GM21825 (cell line): ENCODE data around the gene CD79B.
"Not testable (repeated sequence)": the region's sequence is repeated elsewhere in the genome, so short reads cannot be mapped to it uniquely, and the experiment has no call there.

Experiments used
- ATAC-seq: cut with Tn5 transposase; IDR thresholded peaks from one replicate; pipeline ENCODE4 v1.9.1; 2021; ENCODE audit warnings: mild to moderate bottlenecking, moderate library complexity; ENCODE audit not compliant: unreplicated experiment

The CD79B gene

DNA sequence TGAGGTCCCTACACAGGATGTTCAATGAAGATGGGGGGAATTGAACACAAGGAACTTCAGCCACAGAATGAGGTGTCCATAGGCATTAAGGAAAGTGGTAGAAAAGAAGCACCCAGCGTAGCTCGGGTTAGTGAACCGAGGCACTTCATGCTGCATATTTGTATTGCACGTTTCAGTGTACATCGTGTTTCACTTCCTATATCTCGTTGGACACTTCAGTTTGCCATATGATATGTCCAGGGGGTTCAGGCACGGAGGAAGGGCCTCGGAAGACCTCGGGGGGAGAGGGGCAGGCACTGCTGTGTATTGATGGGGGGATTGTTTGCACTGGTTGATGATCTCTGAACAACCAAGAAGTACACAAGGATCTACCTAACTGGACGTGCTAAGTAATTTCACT, 16.4 kb downstream of the CD79B start:
- not testable (repeated sequence) for ATAC-seq

DNA sequence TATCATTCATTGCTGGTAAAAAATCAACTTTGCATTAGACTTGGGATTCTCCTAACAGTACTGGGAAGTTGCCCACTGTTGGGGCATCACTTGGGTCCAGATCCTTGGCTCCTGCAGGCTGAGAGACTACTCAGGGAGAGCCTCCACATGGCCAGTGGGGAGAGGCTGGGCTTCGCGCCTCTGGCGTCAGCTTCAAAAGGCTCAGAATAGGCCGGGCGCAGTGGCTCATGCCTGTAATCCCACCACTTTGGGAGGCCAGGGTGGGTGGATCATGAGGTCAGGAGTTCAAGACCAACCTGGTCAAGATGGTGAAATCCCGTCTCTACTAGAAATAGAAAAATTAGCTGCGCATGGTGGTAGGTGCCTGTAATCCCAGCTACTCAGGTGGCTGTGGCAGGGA, 17.7 kb downstream of the CD79B start:
- ATAC-seq, result no peak

DNA sequence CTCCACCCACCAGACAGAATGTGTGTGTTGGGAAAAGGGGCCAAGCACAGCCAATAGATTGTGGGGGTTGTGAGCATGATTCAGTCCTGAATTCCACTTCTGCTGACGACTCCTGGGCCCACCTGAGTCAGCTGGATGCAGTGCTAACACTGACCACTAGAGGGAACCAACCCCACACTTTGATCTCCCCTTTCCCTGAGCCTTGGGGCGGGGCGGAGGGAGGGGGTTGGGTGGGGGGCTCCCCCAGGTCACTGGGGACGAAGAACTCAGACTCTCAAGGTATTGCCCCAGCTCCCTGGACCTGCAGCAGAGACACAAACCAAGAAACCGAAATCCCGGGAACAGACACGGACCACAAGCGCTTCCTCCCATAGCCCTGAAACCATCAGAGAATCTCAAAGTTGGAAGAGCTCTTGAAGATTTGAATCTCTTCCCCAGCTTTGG, 20.5 kb downstream of the CD79B start:
- ATAC-seq, result no peak

DNA sequence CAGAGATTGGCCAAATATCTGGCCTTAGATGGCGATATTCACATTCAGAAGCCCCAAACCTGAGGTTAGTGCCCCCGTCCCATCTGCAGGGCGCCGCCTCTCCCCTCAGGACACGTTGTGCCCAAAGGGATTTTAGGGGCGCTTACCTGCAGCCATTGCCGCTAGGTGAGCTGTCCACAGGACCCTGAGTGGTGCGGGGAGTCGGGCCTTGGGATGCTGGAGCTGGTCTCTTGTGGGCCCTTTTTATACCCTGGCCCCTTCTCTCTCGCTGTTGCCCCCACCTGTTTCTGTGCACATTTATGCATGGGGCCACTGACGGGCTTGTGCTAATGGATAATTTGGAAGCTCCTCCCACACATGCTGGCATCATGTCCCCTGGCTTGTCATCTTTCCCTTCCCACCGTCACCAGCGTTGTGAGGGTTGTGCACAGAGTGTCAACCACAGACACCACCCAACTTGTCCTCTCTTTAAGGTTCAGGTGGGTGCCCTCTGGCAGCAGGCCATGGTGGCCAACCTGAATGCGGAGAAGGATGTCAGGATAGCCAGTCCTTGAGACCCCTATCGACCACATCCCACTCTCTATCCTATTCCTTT, 21.0 kb downstream of the CD79B start, which contains the start of gene CSHL1:
TSS of gene CSHL1 (minus strand) at position 218 of the 595 bp plus-strand sequence. CDS start at position 156, 62 bp downstream.
- ATAC-seq, result no peak

DNA sequence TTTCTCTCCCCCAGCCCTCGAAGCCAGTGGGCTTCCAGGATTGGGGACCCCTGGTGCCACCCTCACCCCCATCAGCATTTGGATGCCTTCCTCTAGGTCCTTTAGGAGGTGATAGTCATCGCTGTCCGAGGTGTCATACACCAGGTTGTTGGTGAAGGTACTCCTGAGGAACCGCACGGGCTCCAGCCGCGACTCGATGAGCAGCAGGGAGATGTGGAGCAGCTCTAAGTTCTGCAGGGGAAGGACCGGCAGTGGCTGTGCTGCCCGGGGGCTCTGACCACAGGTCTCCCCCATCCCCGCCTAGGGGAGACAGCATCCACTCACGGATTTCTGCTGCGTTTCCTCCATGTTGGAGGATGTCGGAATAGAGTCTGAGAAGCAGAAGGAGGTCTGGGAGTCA, 22.0 kb downstream of the CD79B start:
- no peak for ATAC-seq

DNA sequence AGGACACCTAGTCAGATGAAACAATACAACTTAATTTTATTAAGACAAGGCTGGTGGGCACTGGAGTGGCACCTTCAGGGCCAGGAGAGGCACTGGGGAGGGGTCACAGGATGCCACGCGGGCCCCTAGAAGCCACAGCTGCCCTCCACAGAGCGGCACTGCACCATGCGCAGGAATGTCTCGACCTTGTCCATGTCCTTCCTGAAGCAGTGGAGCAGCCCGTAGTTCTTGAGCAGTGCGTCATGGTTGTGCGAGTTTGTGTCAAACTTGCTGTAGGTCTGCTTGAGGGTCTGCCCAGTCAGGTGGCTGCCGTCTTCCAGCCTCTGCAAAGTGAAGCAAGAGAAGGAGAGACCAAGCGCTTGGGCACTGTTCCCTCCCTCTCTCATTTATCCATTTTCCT, 22.5 kb downstream of the CD79B start:
- not testable (repeated sequence) for ATAC-seq

DNA sequence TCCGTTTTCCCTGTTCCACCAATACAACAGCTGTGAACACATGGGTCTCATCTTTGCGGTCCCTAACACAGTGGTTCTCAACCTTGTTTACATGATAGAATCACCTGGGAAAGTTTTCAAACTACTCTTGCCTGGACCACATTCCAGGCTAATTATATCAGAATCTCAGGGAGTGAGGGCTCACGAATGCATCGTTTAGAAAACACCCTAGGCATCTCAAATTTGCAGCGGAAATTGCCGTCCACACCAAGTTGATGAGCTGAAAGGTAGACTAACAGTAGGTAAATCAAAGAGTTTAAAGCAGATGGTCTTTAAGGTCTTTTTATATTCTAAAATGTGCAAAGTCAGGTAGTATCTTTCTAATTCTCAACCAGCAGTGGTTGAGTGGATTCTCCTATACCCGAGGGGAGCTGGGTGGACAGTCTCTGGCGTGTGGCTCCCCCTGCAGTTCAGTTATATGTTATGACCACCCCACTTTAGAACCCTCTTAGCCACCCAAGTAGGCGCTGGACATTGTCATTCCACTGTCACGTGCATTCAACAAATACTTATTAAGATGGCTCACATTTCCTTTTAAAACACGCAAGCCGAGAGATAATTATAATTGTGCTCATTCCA, 24.9 kb downstream of the CD79B start:
- not testable (repeated sequence) for ATAC-seq

DNA sequence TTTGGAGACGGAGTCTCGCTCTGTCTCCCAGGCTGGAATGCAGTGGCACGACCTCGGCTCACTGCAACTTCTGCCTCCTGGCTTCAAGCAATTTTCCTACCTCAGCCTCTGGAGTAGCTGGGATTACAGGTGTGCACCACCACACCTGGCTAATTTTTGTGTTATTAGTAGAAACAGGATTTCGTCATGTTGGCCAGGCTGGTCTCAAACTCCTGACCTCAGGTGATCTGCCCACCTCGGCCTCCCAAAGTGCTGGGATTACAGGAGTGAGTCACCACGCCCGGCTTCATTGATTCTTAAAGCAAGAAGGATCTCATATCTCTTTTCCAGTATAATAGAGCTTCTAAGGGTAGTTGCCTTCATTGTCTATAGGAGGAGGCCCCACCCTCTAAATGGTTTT, 27.3 kb downstream of the CD79B start:
- ATAC-seq, result not testable (repeated sequence)

DNA sequence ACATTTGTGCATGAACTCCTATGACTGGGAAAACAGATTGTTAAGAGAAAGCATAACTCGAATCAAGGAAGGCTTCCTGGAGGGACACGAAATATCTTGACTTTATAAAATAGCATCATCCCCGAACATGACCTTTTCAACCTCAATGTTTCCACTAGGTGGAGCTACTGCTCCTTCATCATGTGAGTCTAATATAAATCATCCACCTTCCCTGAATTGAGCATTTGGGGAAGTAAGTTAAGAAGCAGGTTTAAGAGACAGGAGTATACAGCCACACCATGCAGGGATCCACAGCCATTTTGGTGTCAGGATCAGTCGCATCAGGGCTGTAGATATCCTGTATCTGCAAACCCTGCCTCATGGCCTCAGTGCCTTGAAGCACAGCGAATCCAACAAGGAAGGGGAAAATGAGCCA, 28.3 kb downstream of the CD79B start:
- not testable (repeated sequence) for ATAC-seq

DNA sequence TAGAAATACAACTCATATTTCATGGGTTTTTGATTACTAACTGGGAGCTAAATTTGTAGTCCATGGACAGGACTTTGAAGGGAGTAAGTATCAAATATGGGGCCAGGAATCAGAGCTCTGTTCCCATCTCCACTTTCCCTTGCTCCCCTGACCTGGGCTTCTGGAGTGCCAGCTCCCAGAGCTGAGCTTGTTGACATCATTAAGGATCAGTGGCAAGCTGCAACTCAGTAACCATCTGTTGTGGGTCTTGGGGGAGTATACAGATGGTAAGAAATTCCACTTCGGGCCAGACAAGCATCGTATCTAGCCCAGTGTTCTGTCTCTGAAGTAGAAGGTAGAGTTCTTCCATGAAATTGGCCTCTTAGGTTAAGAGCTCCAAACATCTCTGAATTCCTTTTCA, 30.2 kb downstream of the CD79B start:
- not testable (repeated sequence) for ATAC-seq

DNA sequence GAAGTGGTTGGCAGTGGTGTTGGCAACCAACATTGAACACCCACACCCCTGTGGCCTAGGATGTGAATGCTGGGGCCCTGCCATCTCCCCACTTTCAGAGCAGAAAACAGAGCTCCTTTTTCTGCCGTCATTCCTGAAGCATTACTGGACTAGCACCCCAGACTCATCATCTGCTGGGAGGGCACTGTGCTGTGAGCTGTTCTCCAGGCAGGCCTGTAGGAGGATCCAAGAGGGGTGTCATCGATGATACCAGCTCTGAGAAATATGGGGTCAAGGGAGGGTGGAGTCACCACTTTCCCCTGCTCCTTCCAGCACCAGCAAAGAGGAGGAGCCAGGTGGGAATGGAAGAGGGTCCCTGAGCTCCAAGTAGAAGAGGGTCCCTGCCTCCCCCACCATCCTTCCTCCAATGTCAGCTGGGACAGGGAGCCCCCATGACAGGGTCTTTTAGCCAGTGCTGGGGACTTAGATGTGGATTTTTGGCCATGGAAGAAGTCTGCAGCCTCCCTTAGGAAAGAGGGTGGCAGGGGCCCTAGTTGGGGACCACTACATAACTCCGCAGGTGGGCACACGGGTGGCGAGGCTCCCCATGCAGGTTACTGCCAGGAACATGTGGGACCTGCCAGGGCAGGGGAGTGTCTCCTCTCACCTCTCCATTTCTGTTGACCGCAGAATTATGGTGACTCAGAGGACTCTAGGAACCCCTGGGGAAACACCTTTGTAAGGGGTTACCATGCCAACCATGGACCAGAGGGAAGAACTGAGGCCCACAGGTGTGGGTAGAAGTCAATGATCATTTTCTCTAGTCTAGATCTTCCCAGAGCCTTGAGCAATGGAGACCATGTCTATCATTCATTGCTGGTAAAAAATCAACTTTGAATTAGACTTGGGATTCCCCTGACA, 33.0 kb downstream of the CD79B start:
- not testable (repeated sequence) for ATAC-seq

DNA sequence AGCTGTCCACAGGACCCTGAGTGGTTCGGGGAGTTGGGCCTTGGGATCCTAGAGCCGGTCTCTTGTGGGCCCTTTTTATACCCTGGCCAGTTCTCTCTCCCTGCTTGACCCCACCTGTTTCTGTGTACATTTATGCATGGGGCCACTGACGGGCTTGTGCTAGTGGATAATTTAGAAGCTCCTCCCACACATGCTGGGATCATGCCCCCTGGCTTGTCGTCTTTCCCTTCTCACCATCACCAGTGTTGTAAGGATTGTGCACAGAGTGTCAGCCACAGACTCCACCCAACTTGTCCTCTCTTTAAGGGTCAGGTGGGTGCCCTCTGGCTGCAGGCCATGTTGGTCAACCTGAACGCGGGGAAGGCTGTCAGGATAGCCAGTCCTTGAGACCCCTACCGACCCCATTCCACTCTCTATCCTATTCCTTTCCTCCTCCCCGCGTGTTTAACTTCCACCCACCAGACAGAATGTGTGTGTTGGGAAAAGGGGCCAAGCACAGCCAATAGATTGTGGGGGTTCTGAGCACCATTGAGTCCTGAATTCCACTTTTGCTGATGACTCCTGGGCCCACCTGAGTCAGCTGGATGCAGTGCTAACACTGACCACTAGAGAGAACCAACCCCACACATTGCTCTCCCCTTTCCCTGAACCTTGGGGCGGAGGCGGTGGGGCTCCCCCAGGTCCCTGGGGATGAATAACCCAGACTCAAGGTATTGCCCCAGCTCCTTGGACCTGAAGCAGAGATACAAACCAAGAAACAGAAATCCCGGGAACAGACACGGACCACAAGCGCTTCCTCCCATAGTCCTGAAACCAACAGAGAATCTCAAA, 35.4 kb downstream of the CD79B start, which contains the start of gene CSH1:
TSS of gene CSH1 (minus strand) at position 51 of the 831 bp plus-strand sequence. CDS start 63 bp downstream, outside the sequence.
- ATAC-seq, result not testable (repeated sequence)

DNA sequence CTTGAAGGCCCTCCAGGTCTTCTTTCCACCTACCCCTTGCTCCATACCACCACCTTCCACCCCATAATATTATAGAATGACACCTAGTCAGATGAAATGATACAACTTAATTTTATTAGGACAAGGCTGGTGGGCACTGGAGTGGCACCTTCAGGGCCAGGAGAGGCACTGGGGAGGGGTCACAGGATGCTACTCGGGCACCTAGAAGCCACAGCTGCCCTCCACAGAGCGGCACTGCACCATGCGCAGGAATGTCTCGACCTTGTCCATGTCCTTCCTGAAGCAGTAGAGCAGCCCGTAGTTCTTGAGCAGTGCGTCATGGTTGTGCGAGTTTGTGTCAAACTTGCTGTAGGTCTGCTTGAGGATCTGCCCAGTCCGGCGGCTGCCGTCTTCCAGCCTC, 37.3 kb downstream of the CD79B start:
- ATAC-seq, result not testable (repeated sequence)

DNA sequence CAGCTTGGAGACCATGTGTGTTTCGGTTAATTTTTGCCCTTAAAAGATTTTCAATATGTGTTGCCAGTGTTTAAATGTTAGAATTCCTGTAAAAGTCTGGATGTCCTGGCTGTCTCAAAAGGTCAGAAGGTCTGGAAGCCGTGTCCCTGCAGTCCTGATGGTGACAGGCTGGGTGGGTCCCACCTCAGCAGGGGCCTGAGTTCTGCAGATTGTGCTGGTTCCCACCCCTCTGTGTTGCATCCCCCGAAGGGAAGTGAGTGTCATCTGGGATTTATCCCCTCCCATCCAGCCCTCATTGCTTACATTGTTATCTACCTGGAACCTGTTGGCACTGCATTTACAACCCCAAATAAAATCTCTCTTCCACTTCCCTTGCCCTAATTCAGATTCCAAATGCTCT, 38.1 kb downstream of the CD79B start:
- not testable (repeated sequence) for ATAC-seq

DNA sequence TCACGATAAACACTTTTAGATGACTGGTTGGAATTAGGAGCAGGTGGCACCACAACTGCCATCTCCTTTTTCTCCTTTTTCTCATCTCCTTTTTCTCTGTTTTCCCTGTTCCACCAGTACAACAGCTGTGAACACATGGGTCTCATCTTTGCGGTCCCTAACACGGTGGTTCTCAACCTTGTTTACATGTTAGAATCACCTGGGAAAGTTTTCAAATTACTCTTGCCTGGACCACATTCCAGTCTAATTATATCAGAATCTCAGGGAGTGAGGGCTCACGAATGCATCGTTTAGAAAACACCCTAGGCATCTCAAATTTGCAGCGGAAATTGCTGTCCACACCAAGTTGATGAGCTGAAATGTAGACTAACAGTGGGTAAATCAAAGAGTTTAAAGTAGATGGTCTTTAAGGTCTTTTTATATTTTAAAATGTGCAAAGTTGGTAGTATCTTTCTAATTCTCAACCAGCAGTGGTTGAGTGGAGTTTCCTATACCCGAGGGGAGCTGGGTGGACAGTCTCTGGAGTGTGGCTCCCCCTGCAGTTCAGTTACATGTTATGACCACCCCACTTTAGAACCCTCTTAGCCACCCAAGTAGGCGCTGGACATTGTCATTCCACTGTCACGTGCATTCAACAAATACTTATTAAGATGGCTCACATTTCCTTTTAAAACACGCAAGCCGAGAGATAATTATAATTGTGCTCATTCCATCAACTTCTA, 39.7 kb downstream of the CD79B start:
- not testable (repeated sequence) for ATAC-seq

DNA sequence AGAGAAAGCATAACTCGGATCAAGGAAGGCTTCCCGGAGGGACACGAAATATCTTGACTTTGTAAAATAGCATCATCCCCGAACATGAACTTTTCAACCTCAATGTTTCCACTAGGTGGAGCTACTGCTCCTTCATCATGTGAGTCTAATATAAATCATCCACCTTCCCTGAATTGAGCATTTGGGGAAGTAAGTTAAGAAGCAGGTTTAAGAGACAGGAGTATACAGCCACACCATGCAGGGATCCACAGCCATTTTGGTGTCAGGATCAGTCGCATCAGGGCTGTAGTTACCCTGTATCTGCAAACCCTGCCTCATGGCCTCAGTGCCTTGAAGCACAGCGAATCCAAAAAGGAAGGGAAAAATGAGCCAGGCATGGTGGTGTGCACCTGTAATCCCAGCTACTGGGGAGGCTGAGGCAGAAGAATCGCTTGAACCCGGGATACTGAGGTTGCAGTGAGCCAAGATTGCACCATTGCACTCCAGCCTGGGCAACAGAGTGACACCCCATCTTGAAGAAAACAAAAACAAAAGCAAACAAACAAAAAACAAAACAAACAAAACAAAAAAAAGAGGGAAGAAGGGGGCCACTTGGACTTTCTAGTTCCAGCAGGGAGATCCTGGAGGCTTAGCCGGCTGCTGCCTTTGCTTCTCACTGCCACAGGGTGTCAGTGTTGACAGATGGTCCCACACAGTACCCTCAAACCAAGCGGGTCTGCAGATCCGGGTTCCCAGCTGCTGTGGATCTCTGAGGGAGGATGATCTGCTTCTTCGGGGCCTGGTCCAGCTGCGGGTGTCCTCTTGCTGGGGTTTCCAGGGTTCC, 42.9 kb downstream of the CD79B start:
- not testable (repeated sequence) for ATAC-seq

DNA sequence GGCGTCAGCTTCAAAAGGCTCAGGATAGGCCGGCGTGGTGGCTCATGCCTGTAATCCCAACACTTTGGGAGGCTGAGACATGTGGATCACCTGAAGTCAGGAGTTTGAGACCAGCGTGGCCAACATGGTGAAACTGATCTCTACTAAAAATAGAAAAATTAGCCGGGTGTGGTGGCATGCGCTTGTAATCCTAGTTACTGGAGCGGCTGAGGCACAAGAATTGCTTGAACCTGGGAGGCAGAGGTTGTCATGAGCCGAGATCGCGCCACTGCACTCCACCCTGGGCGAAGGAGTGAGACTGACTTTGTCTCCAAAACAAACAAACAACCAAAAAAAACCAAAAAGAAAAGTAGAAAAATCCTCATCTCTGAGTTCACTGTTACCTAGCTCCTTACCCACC, 47.0 kb downstream of the CD79B start:
- ATAC-seq, result not testable (repeated sequence)

DNA sequence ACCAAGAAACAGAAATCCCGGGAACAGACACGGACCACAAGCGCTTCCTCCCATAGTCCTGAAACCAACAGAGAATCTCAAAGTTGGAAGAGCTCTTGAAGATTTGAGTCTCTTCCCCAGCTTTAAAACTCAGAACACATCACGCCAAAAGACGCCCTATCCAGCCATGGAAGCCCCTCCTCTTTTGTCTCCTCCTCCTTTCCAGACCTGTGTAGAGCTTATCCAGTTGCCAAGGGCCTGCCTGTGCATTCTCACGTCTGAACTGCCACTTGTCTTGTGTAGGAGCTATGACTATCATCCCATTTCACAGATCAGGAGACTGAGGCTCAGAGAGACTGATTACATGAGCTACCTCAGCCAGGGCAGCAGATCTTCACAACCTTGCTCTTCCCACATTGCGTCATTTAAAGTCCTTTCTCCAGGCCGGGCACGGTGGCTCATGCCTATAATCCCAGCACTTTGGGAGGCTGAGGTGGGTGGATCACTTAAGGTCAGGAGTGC, 49.5 kb downstream of the CD79B start:
- ATAC-seq, result not testable (repeated sequence)
